ENCODE results near the gene CHRNB1. TPM values are rescaled to one million over a fixed set of nuclear protein-coding genes. Genes with fewer than 3 reads are reported as not detected.
"Not testable (repeated sequence)": the region's sequence is repeated elsewhere in the genome, so short reads cannot be mapped to it uniquely, and the experiment has no call there.

CHRNB1 gene
- total RNA-seq, 2 donors from 2014 or later, result 6.9 to 10.4 TPM

- TF ChIP-seq POLR2AphosphoS5 (IDR thresholded peaks at IDR 0.05), result no peak
- TF ChIP-seq POLR2A (IDR thresholded peaks at IDR 0.05), result no peak
- no peak for TF ChIP-seq CTCF (IDR thresholded peaks at IDR 0.05)
- DNase-seq (ENCODE audit: low spot score), result no peak
- Histone ChIP-seq H3K4me1 (replicated peaks) (no peaks in the 10 kb centered on the region), H3K4me3 (no peak overlapping the region), H3K9me3 (no peaks in the 10 kb centered on the region), H3K27me3 (replicated peaks; ENCODE audit: insufficient read depth) (no peaks in the 10 kb centered on the region), H3K27ac (peak overlapping the region in 1 of 2 donors; percentile 15), H3K36me3 (peaks cover 4 to 5% of the 10 kb centered on the region in 2 donors)
- 84% methylated on average over 3 of the region's 3 CpGs for WGBS
- intact Hi-C loops (cut with DNase I), result no loop called here
Measured at GRCh38 chr17:7467498-7467897, 22.6 kb downstream of the CHRNB1 start.

GRCh38 chr17:7468290-7468689 lies 23.4 kb downstream of the CHRNB1 start:
- WGBS, result 92% methylated on average over 11 of the region's 11 CpGs

GRCh38 chr17:7468804-7469389 lies 24.0 kb downstream of the CHRNB1 start:
- H3K4me1 ChIP-seq (replicated peaks), result no peaks in the 10 kb centered on the region

More at GRCh38 chr17:7468290-7468689, 23.4 kb downstream of the CHRNB1 start:
- no peaks in the 10 kb centered on the region for H3K27me3 ChIP-seq (replicated peaks; ENCODE audit: insufficient read depth)
- TF ChIP-seq CTCF (IDR thresholded peaks at IDR 0.05) (no peak), POLR2A (IDR thresholded peaks at IDR 0.05) (no peak), POLR2AphosphoS5 (IDR thresholded peaks at IDR 0.05) (no peak)
- intact Hi-C loops (cut with DNase I), result no loop called here
- no peak for DNase-seq (ENCODE audit: low spot score)
- peak overlapping the region in 1 of 2 donors; percentile 33 for H3K27ac ChIP-seq
- no peaks in the 10 kb centered on the region for H3K4me1 ChIP-seq (replicated peaks)
- no peak overlapping the region for H3K4me3 ChIP-seq
- H3K9me3 ChIP-seq, result no peaks in the 10 kb centered on the region
- peaks cover 4 to 5% of the 10 kb centered on the region in 2 donors for H3K36me3 ChIP-seq

GRCh38 chr17:7469843-7470242 lies 25.0 kb downstream of the CHRNB1 start:
- H3K9me3 ChIP-seq; H3K4me1 ChIP-seq (replicated peaks); H3K27me3 ChIP-seq (replicated peaks; ENCODE audit: insufficient read depth); H3K27ac ChIP-seq; DNase-seq (ENCODE audit: low spot score); H3K4me3 ChIP-seq; H3K36me3 ChIP-seq; intact Hi-C loops (cut with DNase I): not testable (repeated sequence)
- WGBS, result 91% methylated on average over 12 of the region's 12 CpGs

More at GRCh38 chr17:7468804-7469389, 24.0 kb downstream of the CHRNB1 start:
- peak overlapping the region; percentile 33 to 46 for H3K27ac ChIP-seq
- DNase-seq (ENCODE audit: low spot score), result no peak
- 45% methylated on average over 12 of the region's 12 CpGs for WGBS
- intact Hi-C loops (cut with DNase I), result no loop called here
- no peaks in the 10 kb centered on the region for H3K9me3 ChIP-seq
- H3K36me3 ChIP-seq, result peaks cover 0 to 4% of the 10 kb centered on the region in 2 donors
- TF ChIP-seq POLR2A (IDR thresholded peaks at IDR 0.05) (no peak), POLR2AphosphoS5 (IDR thresholded peaks at IDR 0.05) (peak; percentile 37)
- H3K27me3 ChIP-seq (replicated peaks; ENCODE audit: insufficient read depth), result no peaks in the 10 kb centered on the region
- no peak overlapping the region for H3K4me3 ChIP-seq

GRCh38 chr17:7470457-7470973 lies 25.7 kb downstream of the CHRNB1 start:
- DNase-seq (ENCODE audit: low spot score); H3K4me3 ChIP-seq; H3K9me3 ChIP-seq; intact Hi-C loops (cut with DNase I); H3K27ac ChIP-seq; H3K4me1 ChIP-seq (replicated peaks); H3K36me3 ChIP-seq; H3K27me3 ChIP-seq (replicated peaks; ENCODE audit: insufficient read depth): not testable (repeated sequence)
- WGBS, result 65% methylated on average over 8 of the region's 8 CpGs

- no peak for DNase-seq (ENCODE audit: low spot score)
- no peak overlapping the region for H3K4me3 ChIP-seq
- H3K36me3 ChIP-seq, result peaks cover 0 to 2% of the 10 kb centered on the region in 2 donors
- H3K9me3 ChIP-seq, result no peaks in the 10 kb centered on the region
- no peak overlapping the region for H3K27ac ChIP-seq
- 84% methylated on average over 2 of the region's 2 CpGs for WGBS
- peaks cover 11% of the 10 kb centered on the region for H3K4me1 ChIP-seq (replicated peaks)
- no peak for TF ChIP-seq POLR2AphosphoS5 (IDR thresholded peaks at IDR 0.05)
- TF ChIP-seq CTCF (IDR thresholded peaks at IDR 0.05), result no peak
- no peak for TF ChIP-seq POLR2A (IDR thresholded peaks at IDR 0.05)
- no peaks in the 10 kb centered on the region for H3K27me3 ChIP-seq (replicated peaks; ENCODE audit: insufficient read depth)
- intact Hi-C loops (cut with DNase I), result no loop called here
Measured at GRCh38 chr17:7471729-7472128, 26.9 kb downstream of the CHRNB1 start.

- intact Hi-C loops (cut with DNase I), result loop anchor here (5.0 kb wide), 2 partner anchors 37 to 72 kb away; partner anchors contain the start of genes FGF11, TMEM102 and TMEM256
- 86% methylated on average over 8 of the region's 8 CpGs for WGBS
Measured at GRCh38 chr17:7474767-7475166, 29.9 kb downstream of the CHRNB1 start.

More at GRCh38 chr17:7474767-7475166, 29.9 kb downstream of the CHRNB1 start:
- H3K4me3 ChIP-seq; H3K27ac ChIP-seq; H3K27me3 ChIP-seq (replicated peaks; ENCODE audit: insufficient read depth); H3K9me3 ChIP-seq; DNase-seq (ENCODE audit: low spot score); H3K36me3 ChIP-seq: not testable (repeated sequence)
- peaks cover 22% of the 10 kb centered on the region for H3K4me1 ChIP-seq (replicated peaks)
